ENCODE measurements around the gene SORBS1.

The SORBS1 gene

DNA sequence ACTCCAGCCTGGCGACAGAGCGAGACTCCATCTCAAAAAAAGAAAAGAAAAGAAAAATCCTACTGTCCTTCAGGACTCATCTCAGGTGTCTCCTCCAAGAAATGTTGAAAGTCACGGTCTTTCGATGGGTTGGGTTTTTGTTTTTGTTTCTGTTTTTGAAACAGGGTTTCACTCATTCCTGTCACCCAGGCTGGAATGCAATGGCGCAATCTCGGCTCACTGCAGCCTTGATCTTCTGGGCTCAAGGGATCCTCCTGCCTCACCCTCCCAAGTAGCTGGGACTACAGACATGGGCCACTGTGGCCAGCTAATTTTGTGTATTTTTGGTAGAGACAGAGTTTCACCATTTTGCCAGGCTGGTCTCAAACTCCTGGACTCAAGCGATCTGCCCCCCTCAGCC lies 3.1 kb upstream of the SORBS1 start:
- DNase-seq: no peak

DNA sequence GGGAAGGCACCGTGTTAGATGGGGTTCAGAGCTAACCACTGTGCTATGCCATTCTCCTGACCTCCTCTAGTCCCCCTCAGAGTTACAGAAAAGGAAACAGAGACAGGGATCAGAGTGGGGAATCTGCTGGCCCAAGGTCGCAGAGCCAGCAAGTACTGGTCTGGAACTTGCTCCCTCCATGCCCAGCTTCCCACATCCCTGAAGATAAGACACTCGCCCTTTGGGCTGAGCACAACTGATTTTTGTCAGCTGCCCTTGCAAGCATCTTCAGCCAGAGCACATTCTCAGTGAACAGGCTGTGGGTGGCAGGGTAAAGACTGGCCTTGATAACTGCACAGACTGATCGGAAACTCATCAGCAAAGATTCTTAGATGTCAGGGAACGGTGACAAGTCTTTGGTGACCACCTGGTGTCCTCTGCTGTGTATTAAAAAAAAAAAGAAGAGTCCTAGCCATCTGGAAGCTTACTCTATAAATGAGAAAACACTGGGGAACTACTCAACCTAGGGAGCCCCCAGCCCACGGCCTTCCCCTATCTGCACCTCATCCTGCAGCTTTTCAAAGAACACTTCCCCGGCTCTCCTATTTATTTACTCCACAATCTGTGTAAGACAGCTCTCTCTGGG lies 1.3 kb upstream of the SORBS1 start:
- no peak for DNase-seq

DNA sequence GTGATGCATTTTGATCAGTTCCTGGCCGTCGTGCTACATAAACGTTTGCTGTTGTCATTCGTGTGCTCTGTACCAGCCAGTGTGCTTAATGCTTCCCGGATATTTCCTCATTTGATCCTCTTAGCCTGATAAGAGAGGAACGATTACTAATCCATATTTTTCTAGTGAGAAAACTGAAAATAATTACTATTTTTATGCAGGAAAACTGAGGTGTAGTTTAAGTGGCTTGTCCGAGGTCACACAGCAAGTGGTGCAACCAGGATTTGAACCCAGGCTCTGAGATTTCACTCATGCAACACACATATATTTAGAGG lies 650 bp upstream of the SORBS1 start:
- no peak for DNase-seq

DNA sequence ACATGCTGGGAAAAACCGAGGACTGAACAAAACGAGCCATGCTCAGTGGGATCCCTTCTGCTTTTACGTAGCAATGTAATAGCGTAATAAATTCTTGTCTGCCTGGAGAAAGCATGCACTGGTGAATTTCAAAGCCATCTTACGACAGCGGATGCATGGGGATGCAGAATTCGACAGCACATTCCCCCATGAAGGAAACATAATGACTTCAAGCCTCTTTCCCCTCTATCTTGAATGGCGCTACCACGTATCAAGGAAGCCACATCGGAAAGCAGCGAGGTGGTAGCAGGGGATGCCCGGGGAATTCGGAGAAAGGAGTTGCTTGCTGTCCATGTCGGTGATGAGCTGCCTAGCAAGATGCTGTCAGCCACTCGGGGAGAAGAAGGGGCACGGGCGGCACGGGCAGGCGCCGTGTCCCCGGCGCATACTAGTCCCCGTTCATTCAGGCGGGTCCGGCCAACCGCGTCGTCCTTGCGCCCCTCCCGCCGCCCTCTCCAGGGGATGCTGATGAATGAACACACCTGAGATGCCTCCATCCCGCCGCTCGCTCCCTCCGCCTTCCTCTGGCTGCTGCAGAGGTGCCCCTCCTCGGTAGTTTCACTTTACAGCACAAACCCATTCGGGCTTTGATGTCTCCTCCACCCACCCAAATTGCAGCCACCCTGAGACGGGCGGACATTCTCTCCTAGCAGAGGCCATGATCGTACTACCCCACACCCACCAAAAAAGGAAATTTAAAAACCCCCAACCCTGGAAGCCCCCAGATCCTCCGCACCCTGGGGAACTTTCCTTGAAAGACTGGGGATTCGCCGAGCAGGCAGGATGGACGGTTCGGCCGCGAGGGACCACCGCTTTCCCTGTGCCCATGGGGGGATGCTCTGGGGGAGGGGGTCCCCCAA lies 644 bp downstream of the SORBS1 start:
- peak; percentile 69 for DNase-seq

DNA sequence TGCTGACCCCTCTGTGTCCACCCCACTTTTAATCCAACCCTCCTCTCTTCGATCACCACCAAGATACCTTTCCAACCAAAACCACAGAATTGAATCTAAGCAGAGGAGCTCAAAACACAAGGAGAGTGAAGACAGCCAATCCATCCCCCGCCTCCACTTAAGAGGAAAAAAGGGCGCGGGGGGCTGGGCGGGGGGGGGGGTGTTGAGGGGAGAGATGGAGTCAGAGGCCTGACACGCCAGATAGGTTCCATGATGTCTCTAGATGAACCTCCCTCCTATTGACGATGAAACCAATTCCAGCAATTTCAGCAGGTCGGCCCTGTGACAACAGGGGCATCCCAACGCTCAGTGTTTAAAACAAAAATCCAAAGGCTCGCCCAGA lies 1.3 kb downstream of the SORBS1 start:
- DNase-seq: no peak

DNA sequence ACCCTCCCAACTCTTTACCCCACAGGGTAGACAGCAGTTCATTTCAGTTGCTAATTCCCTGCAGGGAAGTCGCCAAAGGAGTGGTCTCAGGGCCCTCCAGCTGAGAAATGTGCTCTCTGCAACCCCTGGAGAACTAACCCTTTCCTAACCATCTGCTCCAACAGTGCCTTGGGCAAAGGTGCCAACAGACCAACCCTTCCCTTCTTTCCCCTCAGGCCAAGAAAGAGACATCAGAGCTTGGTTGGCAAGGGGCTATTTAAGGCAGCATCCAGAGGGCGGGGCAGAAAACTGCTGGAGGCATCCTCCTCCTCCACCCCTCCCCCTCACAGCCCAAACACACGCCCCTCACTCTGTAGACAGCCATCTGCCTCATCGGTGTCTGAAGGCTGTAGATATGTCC lies 1.7 kb downstream of the SORBS1 start:
- DNase-seq: no peak

DNA sequence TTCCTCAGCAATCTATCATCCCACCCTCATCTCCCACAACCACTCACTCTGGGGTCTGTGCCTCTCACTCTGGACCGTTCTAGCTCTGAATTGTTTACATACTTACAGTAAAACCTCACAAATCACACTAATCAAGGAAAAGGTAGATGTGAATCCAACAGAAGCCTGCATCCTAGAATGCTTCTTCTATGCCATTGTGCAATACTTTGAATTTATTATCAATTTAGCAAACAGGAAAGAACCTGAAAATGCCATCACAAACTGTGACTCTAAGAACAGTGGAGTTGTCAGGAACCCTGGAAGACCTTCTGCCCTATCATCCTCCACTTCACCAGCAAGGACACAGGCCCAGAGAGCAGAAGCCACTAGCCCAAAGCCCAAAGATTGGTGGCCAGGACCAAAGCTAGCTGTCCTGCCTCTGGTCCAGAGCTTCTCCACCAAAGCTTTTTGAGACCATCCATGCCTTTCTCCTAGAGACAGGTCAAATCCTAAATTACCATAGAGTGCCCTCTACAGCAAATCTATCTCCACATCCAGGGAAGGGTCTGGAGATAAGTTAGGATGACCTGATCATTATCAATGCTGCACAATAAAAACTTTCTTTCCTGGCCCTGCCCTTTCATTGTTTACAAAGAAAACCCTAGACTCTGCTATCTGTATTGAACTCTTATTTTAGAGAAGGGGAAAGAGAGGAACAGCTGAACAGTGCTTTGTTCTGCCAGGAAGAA lies 2.4 kb downstream of the SORBS1 start:
- no peak for DNase-seq

DNA sequence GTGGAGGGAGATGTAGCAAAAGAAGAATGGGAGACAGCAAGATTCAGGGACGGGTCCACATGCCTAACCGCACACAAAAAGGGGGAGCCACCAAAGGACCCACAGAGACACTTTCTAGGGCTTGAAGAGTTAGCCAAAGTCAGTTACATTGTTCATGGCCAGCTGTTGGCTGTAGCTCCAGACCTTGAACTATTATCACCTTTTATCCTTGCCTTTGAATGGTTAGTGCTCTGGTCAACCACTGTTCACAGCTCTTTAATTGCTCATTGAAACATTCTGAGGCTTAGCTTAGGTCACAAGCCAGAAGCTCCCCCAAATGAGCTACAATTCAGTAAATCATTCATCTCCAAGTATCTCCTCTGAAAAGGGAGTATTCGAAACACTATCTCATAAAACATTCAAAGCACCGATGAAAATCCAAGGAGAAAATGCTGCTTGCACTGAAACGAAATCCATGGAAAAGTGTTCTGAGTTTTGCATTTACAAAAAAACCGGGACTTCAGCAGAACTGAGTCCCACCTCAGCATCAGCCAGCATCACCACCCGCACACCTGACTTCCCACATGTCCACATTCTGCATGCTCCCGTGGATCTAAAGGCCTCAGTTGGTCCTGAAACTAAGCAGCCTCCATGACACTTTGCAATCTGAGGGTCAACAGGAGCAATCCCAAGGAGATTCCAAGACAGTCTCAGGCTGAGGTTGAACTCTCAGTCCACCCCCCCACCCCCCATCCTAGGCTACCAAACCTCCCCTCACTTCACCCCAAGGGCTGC lies 4.0 kb downstream of the SORBS1 start:
- DNase-seq: no peak

DNA sequence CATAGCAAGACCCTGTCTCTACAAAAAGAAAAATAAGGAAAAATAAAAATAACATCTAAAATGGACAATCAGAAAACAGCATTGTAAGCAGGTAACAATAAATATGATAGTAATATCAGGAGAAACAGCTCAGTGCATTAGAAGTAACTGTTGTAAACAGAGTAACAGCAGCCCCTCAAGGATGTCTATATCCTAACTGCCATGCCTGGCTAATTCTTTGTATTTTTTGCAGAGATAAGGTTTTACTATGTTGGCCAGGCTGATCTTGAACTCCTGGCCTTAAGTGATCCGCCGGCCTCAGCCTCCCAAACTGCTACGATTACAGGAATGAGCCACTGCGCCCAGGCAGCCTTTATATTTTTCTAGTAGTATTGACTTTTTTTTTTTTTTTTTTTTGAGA lies 7.5 kb downstream of the SORBS1 start:
- no peak for DNase-seq

DNA sequence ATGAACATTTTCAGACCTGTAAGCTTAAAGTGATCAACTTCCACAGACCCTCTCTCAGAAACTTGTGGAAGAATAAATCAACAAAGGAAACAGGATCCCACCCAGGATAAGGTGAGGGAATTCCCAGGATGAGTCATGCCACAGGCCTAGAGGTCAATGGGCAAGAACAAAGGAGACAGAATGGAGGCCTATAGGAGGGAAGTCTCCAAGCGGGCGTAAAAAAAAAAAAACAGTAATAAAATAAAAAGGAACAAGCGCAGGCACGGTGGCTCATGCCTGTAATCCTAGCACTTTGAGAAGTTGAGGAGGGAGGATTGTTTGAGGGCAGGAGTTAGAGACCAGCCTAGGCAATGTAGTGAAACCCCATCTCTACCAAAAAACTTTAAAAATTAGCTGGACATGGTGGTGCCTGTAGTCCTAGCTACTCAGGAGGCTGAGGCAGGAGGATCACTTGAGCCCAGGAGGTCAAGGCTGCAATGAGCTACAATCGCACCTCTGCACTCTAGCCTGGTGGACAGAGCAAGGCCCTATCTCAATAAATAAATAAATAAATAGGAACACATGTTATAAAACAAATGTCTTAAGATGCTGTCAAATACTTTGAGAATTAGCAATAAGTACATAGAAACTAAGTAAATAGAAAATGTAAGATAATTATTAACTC lies 8.4 kb downstream of the SORBS1 start:
- DNase-seq: no peak

DNA sequence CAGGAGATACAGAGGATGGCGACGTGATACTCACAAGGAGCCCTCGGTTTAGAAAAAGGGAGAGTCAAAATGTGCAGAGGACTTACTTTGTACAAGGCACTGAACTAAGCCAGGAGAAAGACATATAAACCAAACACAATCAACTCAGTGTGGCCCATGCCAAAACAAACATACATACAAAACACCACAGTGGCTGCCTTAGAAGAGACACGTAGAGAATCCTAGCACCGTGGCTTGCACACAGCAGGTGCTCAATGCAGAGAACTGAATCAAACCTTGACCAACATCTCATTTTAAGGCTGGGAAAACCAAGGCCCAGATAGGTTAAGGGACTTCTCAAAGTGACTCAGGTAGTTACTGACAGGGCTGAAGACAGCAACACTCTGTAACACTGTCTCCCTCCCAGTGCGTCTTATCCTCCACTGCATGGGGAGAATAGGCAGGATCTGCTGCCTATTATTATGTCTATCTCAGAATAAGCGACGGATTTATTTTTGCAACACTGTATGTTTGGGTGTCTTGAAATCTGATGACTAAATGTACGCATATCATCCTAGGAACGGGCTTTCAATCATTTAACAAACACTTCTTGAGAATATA lies 11.0 kb downstream of the SORBS1 start:
- no peak for DNase-seq

DNA sequence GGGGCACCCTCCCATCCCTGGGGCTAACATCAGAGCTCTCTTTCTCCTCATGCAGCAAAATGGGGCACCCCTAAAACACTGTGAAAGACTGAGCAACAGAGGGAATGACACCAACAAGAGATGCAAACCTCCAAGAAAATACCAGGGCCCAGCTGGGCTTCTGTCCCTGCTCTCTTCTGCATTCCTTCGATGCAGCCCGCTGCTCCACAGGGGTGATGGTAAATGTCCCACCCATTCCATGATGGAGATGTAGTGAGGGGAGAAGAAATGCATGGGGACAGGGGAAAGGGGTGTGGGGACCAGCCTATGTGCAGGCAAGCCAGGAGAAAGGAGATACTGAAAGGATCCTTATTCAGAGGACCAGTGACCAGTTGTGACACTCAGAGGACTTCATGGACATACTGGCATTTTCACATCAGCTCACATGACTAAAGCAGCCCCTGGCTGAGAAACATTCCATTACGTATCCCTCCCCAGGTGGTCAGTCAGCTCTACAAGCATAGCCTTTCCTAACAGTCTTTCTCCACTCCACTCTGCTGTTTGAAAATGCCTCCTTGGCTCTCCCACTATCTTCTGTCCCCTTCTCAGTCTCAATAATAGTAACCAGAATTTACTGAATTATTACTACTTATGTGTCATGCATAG lies 13.3 kb downstream of the SORBS1 start:
- no peak for DNase-seq

DNA sequence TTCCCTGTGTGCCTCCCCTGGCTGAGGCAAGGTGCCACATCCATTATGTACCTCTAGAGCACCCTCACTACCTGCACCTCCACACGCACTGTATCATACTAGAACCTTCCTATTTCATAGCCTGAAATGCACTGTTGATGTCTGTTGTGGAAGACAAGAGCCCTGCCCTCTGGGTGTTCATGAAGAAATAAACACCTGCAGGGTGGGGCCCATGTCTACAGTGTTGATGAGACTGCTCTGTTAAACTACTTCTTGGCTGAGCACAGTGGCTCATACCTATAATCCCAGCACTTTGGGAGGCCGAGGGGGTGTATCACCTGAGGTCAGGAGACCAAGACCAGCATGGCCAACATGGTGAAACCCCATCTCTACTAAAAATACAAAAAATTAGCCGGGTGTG lies 14.0 kb downstream of the SORBS1 start:
- no peak for DNase-seq

DNA sequence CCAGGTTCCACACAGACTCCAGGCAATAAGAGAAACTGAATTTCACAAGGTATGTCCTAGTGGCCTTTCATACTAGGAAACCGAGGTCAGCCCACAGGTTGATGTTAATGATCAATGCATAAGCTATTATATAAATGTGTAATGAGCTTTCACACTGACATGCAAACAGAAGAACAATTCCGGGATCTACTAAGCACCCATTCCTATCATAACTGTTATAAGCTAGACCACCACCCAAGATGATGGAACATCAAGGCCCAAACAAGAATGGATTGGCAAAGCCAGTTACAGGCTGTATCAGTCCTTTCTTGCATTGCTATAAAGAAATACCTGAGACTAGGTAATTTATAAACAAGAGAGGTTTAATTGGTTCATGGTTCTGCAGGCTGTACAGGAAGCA lies 15.2 kb downstream of the SORBS1 start:
- DNase-seq: no peak

DNA sequence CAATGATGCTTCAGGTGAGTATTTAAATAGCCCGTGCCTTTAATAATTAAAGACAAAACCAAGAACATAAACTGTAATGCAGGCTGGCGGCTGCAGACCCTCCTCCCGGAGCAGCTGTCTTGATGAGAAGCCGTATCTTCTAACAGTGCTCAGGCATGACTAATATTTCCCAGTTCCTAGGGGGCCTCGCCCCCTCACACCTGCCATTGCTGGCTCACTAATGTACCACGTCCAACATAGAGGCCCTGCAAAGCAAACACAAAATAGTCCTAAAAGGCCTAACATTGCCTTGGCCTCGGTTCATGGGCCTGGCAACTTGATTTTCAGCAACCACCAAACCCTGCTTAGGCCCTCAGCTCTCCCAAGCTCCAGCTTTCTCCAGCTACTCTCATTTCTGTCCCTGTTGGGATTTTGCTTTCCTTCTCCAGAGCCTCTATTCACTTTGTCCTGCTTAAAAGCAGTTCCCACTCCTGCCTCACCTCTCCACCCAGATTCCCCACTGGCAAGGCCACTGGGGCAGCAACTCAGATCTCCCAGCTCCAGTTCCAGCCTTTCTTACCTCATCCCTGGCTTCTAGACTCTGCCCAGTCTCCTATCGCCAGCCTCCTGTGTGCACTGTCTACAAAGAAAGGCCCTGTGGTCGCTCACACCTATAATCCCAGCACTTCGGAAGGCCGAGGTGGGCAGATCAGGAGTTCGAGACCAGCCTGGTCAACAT lies 16.2 kb downstream of the SORBS1 start:
- no peak for DNase-seq

DNA sequence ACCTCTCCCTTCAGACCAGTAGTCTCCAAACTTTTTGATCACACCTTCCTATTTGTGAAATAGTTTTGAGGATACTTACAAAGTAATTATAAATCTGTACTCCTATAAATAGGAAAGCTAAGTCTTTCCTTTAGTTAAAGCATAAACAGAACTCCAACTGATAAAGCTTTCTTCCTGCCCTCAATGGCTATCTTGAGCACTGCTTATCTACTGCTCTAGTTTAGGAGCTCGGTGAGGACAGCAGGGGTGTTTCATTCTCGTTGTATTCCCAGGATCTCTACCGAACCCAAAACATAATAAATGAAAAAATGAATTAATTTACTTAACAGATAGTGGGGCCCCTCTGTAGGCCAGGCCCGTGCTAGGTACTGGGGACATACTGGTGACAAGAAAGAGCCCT lies 17.7 kb downstream of the SORBS1 start:
- DNase-seq: no peak

DNA sequence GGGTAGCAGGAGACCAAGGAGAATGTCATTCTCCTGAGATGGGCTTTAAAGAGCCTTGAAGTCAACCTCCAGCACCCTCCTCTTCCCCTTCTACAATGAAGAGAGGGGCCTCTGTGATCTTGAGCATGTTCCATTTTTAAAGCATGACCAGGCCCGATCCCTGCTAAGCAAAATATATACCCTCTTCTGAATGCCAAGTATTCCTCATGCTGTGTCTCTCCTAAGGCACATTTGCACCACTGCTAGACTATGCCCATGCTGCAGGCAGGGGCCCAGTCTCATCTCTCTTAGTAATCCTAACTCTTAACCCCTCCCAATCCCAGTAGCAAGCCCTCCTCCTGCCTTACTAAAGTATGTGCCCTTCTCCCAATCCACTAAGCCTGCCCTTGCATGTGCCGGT lies 18.4 kb downstream of the SORBS1 start:
- DNase-seq: no peak

DNA sequence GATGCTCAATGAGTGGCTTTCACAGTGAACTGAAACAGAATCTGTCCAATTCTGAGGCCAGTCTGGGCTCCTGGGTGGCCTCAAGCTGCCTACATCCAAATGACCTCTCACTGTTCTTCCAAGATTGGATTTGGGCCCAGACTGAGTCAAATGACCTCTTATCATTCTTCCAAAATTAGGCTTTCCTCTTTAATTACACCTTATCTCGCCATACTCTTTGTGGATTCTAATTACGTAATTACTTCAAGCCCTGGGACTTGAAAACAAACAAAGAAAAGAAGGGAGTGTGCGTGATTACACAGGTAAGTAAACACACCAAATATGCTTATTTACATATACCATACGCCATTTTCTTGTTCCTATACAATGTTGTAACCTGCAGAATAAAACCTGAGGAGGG lies 18.8 kb downstream of the SORBS1 start:
- no peak for DNase-seq

DNA sequence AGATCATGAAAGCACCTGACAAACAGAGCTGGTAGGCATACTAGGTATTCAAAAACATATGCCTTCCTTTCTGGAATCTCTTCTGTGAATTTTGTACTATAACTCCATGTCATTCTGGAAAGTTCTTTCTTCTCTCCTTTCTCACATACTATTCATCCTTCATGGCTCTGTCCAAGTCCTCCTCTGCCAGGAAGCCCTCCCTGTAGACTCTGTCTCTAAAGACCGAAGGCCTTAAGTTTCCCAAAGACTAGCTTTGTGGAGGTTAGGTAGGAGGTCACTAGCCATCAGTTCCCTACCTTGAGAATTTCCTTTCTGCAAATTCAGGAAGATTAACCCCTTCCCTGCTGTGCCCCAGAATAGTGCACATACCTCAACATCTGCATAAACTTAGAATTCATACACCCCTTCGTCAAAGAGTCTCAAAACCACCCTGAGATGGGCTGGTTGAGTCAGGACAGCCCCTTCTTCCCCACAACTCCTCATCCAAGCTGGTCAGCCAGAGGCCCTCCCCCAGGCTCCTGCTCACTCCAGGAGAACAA lies 20.6 kb downstream of the SORBS1 start:
- no peak for DNase-seq

DNA sequence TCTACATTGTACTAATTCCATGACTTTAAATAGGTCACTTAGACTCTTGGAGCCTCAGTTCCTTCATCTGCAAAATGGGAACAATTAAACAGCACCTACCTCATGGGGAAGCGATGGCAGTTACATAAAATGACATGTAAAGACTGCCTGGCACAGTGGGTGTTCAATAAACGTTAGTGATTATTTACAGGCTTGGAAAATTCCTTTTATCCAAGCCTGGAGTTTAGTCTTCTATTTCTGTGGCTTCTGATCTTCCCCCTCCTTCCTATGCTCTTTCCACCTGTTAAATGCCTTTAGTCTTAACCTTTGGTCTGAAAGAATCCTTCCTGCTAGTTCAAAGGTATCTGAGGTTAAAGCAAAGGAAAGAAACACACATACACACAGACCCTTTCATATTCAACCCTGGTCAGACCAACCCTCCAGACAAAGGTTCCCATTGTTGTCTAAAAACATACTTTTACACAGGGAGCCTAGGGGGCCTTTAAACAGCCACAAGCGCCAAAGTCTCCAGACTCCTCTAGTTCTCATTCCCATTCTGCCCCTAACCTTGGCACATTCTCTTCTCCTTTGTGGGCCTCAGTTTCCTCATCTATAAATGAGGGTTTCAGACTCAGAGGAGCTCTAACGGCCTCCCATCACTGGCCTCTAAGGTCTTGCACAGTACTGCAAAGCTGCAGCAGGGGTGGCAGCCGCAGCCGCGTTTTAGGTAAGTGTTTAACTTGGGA lies 21.4 kb downstream of the SORBS1 start:
- no peak for DNase-seq
